Transverse colon (tissue), 4 donors: Measurements from ENCODE around the gene SLC39A7.

Experiments used
- EP300 ChIP-seq: sonication (generic); formaldehyde crosslinking; IDR thresholded peaks from one replicate; pipeline ENCODE4 v1.6.1; 2017; ENCODE audit warnings: antibody characterized with exemption, low read depth
- POLR2A ChIP-seq: fragments of 450-650 bp; IDR thresholded peaks from one replicate; pipeline ENCODE4 v1.6.1; 2016; ENCODE audit warnings: antibody characterized with exemption, mild to moderate bottlenecking, moderate library complexity
- POLR2AphosphoS5 ChIP-seq, 3 donors: sonication (generic); formaldehyde crosslinking; IDR thresholded peaks; one replicate each; pipeline ENCODE4 v1.6.1; 2016; ENCODE audit warnings: antibody characterized with exemption in 3 of 3
- TF ChIP-seq, protein P1 (sequence below), 5 experiments: fragments of 200-600 bp in 3 of 5; fragments of 450-650 bp in 2 of 5; sonication (generic) in 3 of 5; IDR thresholded peaks; 1 replicate in 2 of 5; 2 replicates in 3 of 5; pipeline ENCODE4 v1.5.1; 2016 to 2017; ENCODE audit warnings: antibody characterized with exemption in 5 of 5, inconsistent platforms in 3 of 5, mild to moderate bottlenecking in 2 of 5, moderate library complexity in 1 of 5

DNA sequence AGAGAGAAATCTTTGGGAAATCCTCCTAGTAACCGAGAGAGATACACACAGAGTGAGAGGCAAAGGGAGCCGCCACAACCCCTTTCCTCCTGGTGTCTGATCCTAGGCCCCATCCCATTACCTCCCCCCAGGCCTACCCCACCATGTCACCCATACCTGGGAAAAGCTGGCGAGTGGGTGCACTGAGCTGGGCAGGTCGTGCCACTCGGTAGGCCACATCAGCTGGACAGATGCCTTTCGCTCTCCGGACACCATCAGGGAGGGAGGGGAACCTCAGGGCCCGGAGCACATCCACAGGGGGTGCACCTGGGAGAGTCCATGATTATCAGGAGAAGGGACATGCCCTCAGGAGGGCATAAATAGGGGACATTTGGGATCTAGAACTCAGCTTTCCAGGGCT, 11.5 kb upstream of the SLC39A7 start:
- TF ChIP-seq POLR2A (no peak), EP300 (no peak), POLR2AphosphoS5 (IDR thresholded peaks at IDR 0.05) (no peak)
- TF ChIP-seq, protein P1, sequence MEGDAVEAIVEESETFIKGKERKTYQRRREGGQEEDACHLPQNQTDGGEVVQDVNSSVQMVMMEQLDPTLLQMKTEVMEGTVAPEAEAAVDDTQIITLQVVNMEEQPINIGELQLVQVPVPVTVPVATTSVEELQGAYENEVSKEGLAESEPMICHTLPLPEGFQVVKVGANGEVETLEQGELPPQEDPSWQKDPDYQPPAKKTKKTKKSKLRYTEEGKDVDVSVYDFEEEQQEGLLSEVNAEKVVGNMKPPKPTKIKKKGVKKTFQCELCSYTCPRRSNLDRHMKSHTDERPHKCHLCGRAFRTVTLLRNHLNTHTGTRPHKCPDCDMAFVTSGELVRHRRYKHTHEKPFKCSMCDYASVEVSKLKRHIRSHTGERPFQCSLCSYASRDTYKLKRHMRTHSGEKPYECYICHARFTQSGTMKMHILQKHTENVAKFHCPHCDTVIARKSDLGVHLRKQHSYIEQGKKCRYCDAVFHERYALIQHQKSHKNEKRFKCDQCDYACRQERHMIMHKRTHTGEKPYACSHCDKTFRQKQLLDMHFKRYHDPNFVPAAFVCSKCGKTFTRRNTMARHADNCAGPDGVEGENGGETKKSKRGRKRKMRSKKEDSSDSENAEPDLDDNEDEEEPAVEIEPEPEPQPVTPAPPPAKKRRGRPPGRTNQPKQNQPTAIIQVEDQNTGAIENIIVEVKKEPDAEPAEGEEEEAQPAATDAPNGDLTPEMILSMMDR (IDR thresholded peaks at IDR 0.05), result no peak
